Femur (tissue), 1 donor: ENCODE data around the gene RGL1.
"Not testable (repeated sequence)": the region's sequence is repeated elsewhere in the genome, so short reads cannot be mapped to it uniquely, and the experiment has no call there.

ENCODE experiments used
- DNase-seq: peaks from one replicate; pipeline ENCODE4 v3.0.0-alpha.2; 2017

RGL1 gene

GRCh38 chr1:183804916-183805841 is at the start of gene RGL1:
RGL1 (plus strand) TSS chr1:183805120; CDS start chr1:183805298, 178 bp downstream.
- peak; percentile 90 for DNase-seq

GRCh38 chr1:183756326-183756725 is 48.6 kb upstream of the RGL1 start:
- DNase-seq: no peak

- no peak for DNase-seq
Observed at GRCh38 chr1:183757061-183757460, 47.9 kb upstream of the RGL1 start.

GRCh38 chr1:183758913-183759312 is 46.0 kb upstream of the RGL1 start:
- DNase-seq: no peak

- no peak for DNase-seq
Observed at GRCh38 chr1:183760661-183761060, 44.3 kb upstream of the RGL1 start.

- no peak for DNase-seq
Observed at GRCh38 chr1:183761871-183762270, 43.0 kb upstream of the RGL1 start.

GRCh38 chr1:183762856-183763255 is 42.1 kb upstream of the RGL1 start:
- DNase-seq: not testable (repeated sequence)

- DNase-seq: no peak
Observed at GRCh38 chr1:183764981-183765380, 39.9 kb upstream of the RGL1 start.

GRCh38 chr1:183769956-183770815 is 34.7 kb upstream of the RGL1 start:
- no peak for DNase-seq

GRCh38 chr1:183770816-183771128 is 34.1 kb upstream of the RGL1 start:
- no peak for DNase-seq

- DNase-seq: no peak
Observed at GRCh38 chr1:183773482-183774274, 31.2 kb upstream of the RGL1 start.

- DNase-seq: no peak
Observed at GRCh38 chr1:183774938-183775337, 30.0 kb upstream of the RGL1 start.

- no peak for DNase-seq
Observed at GRCh38 chr1:183776731-183777130, 28.2 kb upstream of the RGL1 start.

GRCh38 chr1:183777328-183777727 is 27.6 kb upstream of the RGL1 start:
- no peak for DNase-seq

- DNase-seq: peak; percentile 29
Observed at GRCh38 chr1:183778045-183778444, 26.9 kb upstream of the RGL1 start.

GRCh38 chr1:183778568-183779433 is 26.1 kb upstream of the RGL1 start:
- DNase-seq: no peak

- DNase-seq: no peak
Observed at GRCh38 chr1:183780159-183780558, 24.8 kb upstream of the RGL1 start.

GRCh38 chr1:183780757-183781156 is 24.2 kb upstream of the RGL1 start:
- DNase-seq: no peak

GRCh38 chr1:183783342-183783741 is 21.6 kb upstream of the RGL1 start:
- no peak for DNase-seq

- peak; percentile 90 for DNase-seq
Observed at GRCh38 chr1:183783767-183784637, 20.9 kb upstream of the RGL1 start.

GRCh38 chr1:183785921-183786320 is 19.0 kb upstream of the RGL1 start:
- DNase-seq: not testable (repeated sequence)
